ENCODE measurements around the gene BCKDHA.

GRCh38 chr19:41441321-41441945 is 43.8 kb downstream of the BCKDHA start:
- no peak for TF ChIP-seq CTCF (IDR thresholded peaks at IDR 0.05)
- TF ChIP-seq POLR2A (IDR thresholded peaks at IDR 0.05): no peak
